Activated T-helper 9 cell treated with anti-CD3 and anti-CD28 coated beads, Interleukin-2, amount 50 U/mL, for 16 hours (primary cell): Measurements from ENCODE around the gene TM9SF3.

Source experiments
- DNase-seq: peaks from one replicate; pipeline ENCODE4 v3.0.0-alpha.2; 2020; ENCODE audit warnings: low read depth

TM9SF3 gene

GRCh38 chr10:96586419-96587263 is at the start of gene TM9SF3:
TSS of gene TM9SF3 (minus strand) at chr10:96587012. CDS start at chr10:96586835, 177 bp downstream.
- DNase-seq, result peak; percentile 91

DNA sequence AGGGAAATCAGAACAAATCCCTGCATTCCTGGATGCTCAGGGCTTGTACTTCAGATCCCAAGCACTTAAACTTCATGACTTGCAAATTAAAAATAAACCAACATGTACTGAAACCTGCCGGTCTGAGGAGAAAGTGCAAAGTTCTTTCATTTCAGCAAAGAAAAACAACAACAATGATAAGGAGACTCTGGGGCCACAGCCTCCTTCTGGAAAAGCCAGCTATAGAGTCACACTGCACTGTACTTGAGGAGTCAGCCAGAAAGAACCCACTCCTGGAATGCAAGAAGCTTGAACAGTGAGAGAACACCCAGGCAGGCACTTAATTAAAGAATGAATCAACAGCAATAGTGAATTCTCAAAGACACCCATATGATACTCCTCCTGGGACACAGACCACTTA is 49.7 kb upstream of the TM9SF3 start:
- no peak for DNase-seq

- DNase-seq, result no peak
These were observed 46.3 kb upstream of the TM9SF3 start for GRCh38 chr10:96632974-96633710.

GRCh38 chr10:96627292-96627691 is 40.5 kb upstream of the TM9SF3 start:
- no peak for DNase-seq

DNA sequence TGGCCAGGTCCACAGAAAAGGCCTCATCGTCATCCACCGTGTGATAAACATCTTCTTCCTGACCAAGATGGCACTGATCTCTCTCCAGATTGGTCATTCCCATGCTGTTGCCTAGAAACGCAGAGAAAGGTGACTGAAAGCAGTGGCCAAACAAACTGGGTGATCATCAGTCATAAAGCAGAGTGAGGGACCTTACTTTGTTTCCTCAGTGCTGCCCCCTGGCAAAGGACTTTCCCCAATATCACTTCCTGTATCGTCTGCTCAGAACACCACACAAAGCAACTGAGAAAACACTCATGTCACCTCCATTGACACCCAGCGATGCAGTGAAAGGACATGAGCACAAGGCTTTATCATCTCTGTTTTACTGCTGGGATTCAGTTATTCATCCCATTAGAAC is 40.0 kb upstream of the TM9SF3 start:
- no peak for DNase-seq

- DNase-seq, result no peak
These were observed 38.4 kb upstream of the TM9SF3 start for GRCh38 chr10:96625173-96625572.

DNA sequence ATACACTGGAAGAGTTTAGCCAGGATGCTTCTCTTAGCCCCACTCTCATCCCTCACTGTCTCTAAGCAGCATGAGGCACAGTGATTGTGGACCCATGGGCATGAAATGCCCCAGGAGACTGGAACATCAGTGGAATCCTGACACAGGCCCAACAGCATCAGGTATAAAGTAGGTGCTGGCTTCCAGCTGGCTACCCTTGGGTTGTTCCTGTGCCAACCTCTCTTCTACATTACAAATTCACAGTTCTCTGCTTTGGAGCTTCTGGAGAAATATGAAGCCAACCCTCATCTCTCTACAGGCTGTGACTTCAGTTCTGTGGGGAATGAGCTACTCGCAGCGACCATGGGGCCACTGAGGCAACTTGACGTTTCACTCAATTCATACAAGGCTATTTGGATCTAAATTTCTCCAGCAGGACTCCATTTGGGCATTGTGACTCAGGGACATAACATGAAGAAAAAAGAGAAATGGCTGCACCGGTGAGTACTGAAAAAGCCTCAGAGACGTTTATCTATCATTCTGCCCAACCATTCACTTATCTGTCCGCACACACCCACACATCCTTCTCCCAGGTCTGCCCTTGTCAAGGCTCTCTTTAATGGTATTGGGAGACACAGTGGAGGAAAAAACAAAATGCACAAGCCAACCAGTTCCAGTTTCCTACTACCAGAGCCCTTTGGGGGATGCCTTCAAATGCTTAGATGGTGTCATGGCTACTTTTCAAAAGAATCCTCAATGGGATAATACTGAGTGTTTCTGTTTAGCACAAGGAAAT is 35.4 kb upstream of the TM9SF3 start:
- DNase-seq, result no peak

DNA sequence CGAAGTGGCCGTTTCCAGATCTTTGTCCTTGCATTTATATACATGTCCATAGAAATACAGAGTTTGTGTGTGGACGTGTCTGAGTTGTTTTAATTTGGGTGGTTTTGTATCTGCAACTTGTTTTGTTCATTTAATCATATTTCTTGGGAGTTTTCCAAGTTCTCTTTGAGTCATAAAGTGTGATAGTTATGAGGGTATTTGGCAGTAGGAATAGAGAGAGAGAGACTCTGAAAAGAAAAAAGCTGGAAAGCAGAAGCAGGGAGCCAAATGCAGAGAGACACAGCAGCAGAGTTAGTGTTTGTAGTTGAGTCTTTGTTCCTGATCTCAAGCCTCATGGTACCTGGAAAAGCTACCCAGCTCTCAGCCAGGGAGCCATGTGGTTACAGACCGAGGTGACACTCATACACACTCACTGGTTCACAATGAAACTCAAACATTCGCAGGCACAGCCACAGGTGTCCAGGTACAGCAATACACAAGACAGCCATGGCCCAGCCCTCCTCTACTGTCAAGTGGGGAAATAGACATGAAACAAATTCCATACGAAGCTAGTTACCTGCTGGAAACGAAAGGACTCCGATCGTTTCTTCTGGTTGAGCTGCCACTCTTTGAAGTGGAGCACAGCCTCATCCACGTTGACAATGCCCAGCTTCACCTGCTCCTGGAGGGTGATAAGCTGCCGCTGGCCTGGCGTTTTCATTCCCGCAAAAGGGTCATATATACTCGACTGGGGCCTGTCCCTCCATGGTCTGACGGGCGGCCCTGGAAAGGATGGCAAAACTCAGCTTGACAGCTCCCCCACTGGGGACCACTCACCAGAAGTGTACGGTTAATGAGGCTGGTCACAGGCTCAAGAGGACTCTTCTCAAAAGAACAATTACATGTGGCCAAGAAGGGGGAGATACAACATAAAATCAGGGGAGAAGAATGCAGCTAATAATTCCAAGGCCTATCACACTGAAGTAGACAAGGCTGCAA is 33.3 kb upstream of the TM9SF3 start:
- DNase-seq, result no peak

- no peak for DNase-seq
These were observed 32.3 kb upstream of the TM9SF3 start for GRCh38 chr10:96619120-96619519.

- DNase-seq, result no peak
These were observed 31.8 kb upstream of the TM9SF3 start for GRCh38 chr10:96618653-96619052.

DNA sequence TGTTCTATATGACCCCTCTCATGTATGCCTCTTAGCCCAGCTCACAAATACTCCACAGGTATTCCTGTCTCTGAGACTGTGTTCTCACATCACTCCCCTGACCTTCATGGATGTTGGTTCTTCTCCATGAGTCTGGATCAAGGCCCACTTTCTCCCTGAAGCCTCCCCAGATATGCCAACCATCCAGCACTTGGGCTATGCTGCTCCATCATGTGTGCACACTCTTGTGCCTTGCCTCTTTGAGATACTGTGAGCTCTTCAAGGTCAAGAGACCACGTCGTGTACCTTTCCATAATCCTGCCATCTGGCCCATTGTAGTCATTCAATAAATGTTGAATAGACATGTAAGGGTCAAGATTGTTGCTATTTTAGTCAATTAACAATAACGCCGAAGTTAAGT is 30.1 kb upstream of the TM9SF3 start:
- no peak for DNase-seq

GRCh38 chr10:96614515-96614914 is 27.7 kb upstream of the TM9SF3 start:
- DNase-seq, result no peak

DNA sequence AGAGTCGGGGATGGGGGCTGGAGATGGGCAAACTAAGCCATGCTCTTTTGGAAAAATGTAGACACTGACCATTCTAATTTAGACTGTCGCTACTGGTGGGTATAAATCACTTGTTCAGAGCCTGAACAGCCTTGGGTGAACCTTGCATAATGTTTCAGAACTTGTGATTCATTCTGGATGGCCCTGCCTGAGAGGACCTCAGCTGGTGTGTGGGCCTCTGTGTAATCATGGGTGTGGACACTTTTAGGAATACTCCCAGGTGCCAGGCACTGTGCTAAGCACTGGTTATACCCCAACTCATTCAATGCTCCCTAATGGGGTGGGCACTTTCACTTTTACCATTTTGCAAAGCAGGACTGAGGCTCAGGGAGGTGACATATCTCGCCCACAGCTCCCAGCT is 26.8 kb upstream of the TM9SF3 start:
- DNase-seq, result no peak

- DNase-seq, result no peak
These were observed 25.4 kb upstream of the TM9SF3 start for GRCh38 chr10:96612055-96612830.

DNA sequence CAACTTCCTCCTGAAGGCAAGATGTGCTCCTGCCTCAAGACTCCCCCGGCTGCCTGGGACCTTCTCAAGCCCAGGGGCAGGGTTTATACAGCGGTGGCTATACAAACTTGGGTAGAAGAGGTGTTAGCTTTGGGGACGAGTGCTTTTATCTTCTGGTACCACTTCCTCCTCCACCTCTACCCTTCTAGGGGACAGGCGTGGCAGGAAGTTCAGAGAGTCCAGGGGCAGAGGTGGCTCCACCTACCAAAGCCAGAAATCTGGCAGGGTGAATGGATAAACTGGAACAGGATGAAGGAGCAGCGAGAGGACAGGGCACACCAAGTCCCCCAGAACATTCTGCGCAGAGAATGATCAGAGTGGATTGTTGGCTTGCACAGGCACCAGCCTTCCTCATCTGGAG is 24.0 kb upstream of the TM9SF3 start:
- DNase-seq, result no peak

DNA sequence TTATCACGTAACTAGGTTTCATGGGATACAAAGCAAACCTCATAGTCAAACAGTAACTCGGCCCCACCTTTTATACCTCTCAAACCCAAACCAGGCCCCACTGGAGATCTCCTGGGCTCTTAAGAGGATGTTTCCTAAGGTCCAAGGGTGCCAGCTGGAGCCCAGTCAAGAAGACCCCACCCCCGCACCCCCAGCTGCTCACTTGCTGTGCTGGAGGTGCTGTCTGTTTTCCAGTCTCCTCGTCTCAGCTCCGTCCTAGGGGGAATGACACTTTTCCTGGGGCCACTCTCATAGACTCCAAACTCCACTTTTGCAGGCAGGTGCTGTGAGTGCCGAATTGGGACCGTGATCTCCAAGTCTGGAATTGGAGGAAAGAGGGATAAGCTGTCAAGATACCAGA is 22.7 kb upstream of the TM9SF3 start:
- DNase-seq, result no peak

DNA sequence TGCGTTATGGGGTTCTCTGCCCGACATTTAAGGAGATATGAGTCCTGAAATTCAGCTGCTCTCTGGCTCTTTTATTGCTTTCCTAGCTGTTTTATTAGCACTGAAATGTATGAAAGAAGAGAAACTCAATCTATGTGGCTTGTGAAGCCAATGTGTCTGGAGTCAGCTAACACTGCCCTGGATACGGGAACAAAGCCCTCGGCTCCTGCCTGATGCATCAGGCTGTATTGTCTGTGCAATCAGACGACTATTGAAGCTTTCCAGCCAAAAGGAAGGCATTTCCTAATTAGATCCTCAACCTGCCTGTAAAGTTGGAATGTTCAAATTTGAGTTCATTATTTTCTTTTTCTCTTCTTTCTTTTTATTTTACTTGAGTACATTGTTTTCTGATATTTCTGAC is 22.0 kb upstream of the TM9SF3 start:
- no peak for DNase-seq

DNA sequence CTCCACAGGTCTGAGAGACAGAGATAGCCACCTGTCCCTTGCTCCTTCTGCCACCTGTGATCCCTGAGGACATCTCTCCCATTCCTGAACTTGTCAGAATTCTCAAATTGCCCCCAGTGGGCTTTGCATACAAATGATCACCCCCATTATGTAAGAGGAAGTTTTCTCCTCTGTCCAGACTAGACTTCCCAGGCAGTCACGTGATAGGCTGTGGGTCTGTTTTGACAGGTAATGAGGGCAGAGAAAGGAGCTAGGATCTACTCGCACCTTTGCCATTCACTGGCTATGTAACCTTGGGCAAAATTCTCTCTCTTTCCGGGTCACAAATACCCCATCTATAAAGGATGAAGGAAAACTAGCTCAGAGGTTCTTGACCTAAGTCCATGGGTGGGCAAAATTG is 21.4 kb upstream of the TM9SF3 start:
- no peak for DNase-seq

- DNase-seq, result no peak
These were observed 20.1 kb upstream of the TM9SF3 start for GRCh38 chr10:96606946-96607345.

- no peak for DNase-seq
These were observed 19.4 kb upstream of the TM9SF3 start for GRCh38 chr10:96606216-96606615.

- no peak for DNase-seq
These were observed 13.5 kb upstream of the TM9SF3 start for GRCh38 chr10:96600337-96600736.
